Panc1 (cell line): Measurements from ENCODE around the gene DPYD. TPM values are rescaled to one million over a fixed set of nuclear protein-coding genes. Genes with fewer than 3 reads are reported as not detected.
A peak's percentile ranks its signal among the peaks of the same experiment; 100 is the strongest.

Source experiments
- ATAC-seq: fragments of 200-7000 bp; cut with Tn5 transposase; 2 replicates; pipeline ENCODE4 v1.9.1; 2020; ENCODE audit warnings: mild to moderate bottlenecking, moderate library complexity
- BruUV-seq: library from RNA; stranded (reverse); fragments of 400-500 nt; replicated peaks from 2 replicates; lab custom pipeline; 2021; lab: Mats Ljungman, UMichigan
- CTCF ChIA-PET: fragments of 300-600 bp; sonication (Branson Sonifier 250); formaldehyde crosslinking; loops from one replicate; lab custom pipeline; 2022; ENCODE audit warnings: antibody characterized with exemption; lab: Charles Lee
- POLR2A ChIA-PET: fragments of 300-600 bp; sonication (Branson Sonifier 250); formaldehyde crosslinking; loops from one replicate; lab custom pipeline; 2022; ENCODE audit warnings: antibody characterized with exemption; lab: Charles Lee
- DNase-seq: peaks from one replicate; pipeline ENCODE4 v3.0.0-alpha.2; 2010; ENCODE audit warnings: low read depth, low spot score
- H3K27ac ChIP-seq: 2 replicates; pipeline ENCODE4 v1.5.1; 2011; ENCODE audit warnings: mild to moderate bottlenecking, low read length, inconsistent platforms
- H3K27me3 ChIP-seq: fragments of 200-500 bp; sonication (Bioruptor generic); 2 replicates; pipeline ENCODE4 v1.6.0; 2014; ENCODE audit warnings: low read length, inconsistent platforms; ENCODE audit not compliant: control insufficient read depth, insufficient read depth
- H3K36me3 ChIP-seq: fragments of 200-500 bp; sonication (Bioruptor generic); 2 replicates; pipeline ENCODE4 v1.5.1; 2014; ENCODE audit warnings: inconsistent platforms, mild to moderate bottlenecking, low read length, moderate library complexity; ENCODE audit not compliant: control insufficient read depth, insufficient read depth
- H3K4me1 ChIP-seq: 2 replicates; pipeline ENCODE4 v1.5.1; 2011; ENCODE audit warnings: inconsistent platforms, mild to moderate bottlenecking, low read length, moderate library complexity; ENCODE audit not compliant: control insufficient read depth, insufficient read depth
- H3K4me3 ChIP-seq, 2 experiments: 2 replicates each; pipeline ENCODE4 v1.5.1; 2011 to 2012; ENCODE audit warnings: low read depth in 2 of 2, low read length in 2 of 2, mild to moderate bottlenecking in 2 of 2, inconsistent platforms in 1 of 2, moderate library complexity in 1 of 2
- H3K9me3 ChIP-seq: fragments of 200-500 bp; sonication (Bioruptor generic); 2 replicates; pipeline ENCODE4 v1.5.1; 2014; ENCODE audit warnings: low read depth, mild to moderate bottlenecking, inconsistent platforms, low read length, moderate library complexity; ENCODE audit not compliant: control insufficient read depth, insufficient read depth
- POLR2AphosphoS5 ChIP-seq: IDR thresholded peaks from 2 replicates; pipeline ENCODE4 v1.6.1; 2012; ENCODE audit warnings: mild to moderate bottlenecking, low read depth, low read length, moderate library complexity
- SIN3A ChIP-seq: IDR thresholded peaks from 2 replicates; pipeline ENCODE4 v1.6.1; 2012; ENCODE audit warnings: low read depth, mild to moderate bottlenecking, low read length, moderate library complexity, borderline replicate concordance; ENCODE audit not compliant: insufficient read depth
- TCF7L2 ChIP-seq: IDR thresholded peaks from 2 replicates; pipeline ENCODE4 v1.6.1; 2011; ENCODE audit warnings: mild to moderate bottlenecking, low read depth, low read length, inconsistent platforms
- in situ Hi-C: cut with HindIII; loops from 2 replicates; pipeline ENCODE4 v1.10.0; 2016; ENCODE audit warnings: low sequenced_read_pairs, low pct_unique_long_range_greater_than_20kb
- intact Hi-C: fragments of 100-400 bp; cut with micrococcal nuclease; formaldehyde crosslinking; loops from one replicate; pipeline ENCODE4 v1.10.0; 2022; ENCODE audit not compliant: unreplicated experiment
- total RNA-seq: library from RNA; stranded (reverse); gene quantifications from one replicate; pipeline ENCODE4 v1.2.1, GENCODE V29; 2021; ENCODE audit not compliant: unreplicated experiment
- TF ChIP-seq, protein P1 (sequence below): fragments of 450-650 bp; IDR thresholded peaks from 2 replicates; pipeline ENCODE4 v1.5.1; 2017; ENCODE audit warnings: mild to moderate bottlenecking
- TF ChIP-seq, protein P2 (sequence below), 2 experiments: IDR thresholded peaks; 2 replicates each; pipeline ENCODE4 v1.6.1; 2011 to 2012; ENCODE audit warnings: low read depth in 2 of 2, control low read depth in 1 of 2, low read length in 1 of 2, mild to moderate bottlenecking in 1 of 2, moderate library complexity in 1 of 2; ENCODE audit not compliant: insufficient read depth in 1 of 2

The DPYD gene
- total RNA-seq, 1 experiment from 2014 or later, result 2.0 TPM

GRCh38 chr1:97137862-97138514, 782.8 kb downstream of the DPYD start:
- in situ Hi-C loops (no loop called here), intact Hi-C loops (no loop called here)
- peak; percentile 65; the same call in 1 of the 2 replicates for ATAC-seq
- no peaks in the 10 kb centered on the region for H3K27me3 ChIP-seq
- no peak overlapping the region for H3K27ac ChIP-seq
- no peak for TF ChIP-seq SIN3A
- TF ChIP-seq, protein P1, sequence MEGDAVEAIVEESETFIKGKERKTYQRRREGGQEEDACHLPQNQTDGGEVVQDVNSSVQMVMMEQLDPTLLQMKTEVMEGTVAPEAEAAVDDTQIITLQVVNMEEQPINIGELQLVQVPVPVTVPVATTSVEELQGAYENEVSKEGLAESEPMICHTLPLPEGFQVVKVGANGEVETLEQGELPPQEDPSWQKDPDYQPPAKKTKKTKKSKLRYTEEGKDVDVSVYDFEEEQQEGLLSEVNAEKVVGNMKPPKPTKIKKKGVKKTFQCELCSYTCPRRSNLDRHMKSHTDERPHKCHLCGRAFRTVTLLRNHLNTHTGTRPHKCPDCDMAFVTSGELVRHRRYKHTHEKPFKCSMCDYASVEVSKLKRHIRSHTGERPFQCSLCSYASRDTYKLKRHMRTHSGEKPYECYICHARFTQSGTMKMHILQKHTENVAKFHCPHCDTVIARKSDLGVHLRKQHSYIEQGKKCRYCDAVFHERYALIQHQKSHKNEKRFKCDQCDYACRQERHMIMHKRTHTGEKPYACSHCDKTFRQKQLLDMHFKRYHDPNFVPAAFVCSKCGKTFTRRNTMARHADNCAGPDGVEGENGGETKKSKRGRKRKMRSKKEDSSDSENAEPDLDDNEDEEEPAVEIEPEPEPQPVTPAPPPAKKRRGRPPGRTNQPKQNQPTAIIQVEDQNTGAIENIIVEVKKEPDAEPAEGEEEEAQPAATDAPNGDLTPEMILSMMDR, result peak; percentile 58
- CTCF ChIA-PET, result no interaction called here
- POLR2A ChIA-PET, result no interaction called here
- no peaks in the 10 kb centered on the region for H3K4me1 ChIP-seq
- H3K36me3 ChIP-seq, result no peaks in the 10 kb centered on the region
- no peak for DNase-seq
- BruUV-seq, result no TSS peak
- no peaks in the 10 kb centered on the region for H3K9me3 ChIP-seq
- H3K4me3 ChIP-seq, result no peak overlapping the region

DNA sequence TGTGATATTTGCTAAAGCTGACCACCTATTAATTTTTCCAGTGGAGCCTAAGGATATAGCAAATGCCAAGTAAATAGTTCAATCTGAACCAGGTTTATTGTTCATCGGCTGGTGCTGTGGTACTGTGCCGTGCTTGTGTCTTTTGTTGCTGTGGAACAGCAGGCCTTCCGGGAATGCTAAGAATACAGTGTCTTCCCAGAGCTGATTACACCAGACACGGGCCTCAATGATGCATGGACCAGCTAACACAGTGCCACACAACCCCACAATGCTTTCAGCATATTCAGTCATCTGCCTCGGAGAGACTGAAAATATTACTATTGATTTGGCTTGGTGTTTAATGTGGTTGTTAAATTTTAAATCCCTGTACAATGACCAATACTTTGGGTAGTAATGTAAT, 783.8 kb downstream of the DPYD start:
- Histone ChIP-seq H3K4me3 (no peak overlapping the region), H3K27ac (no peak overlapping the region), H3K4me1 (no peaks in the 10 kb centered on the region), H3K27me3 (no peaks in the 10 kb centered on the region), H3K9me3 (no peaks in the 10 kb centered on the region), H3K36me3 (no peaks in the 10 kb centered on the region)
- CTCF ChIA-PET, result no interaction called here
- in situ Hi-C loops, result no loop called here
- no peak for ATAC-seq
- no peak for DNase-seq
- POLR2A ChIA-PET, result no interaction called here
- intact Hi-C loops, result no loop called here
- no TSS peak for BruUV-seq
- TF ChIP-seq, protein P2, sequence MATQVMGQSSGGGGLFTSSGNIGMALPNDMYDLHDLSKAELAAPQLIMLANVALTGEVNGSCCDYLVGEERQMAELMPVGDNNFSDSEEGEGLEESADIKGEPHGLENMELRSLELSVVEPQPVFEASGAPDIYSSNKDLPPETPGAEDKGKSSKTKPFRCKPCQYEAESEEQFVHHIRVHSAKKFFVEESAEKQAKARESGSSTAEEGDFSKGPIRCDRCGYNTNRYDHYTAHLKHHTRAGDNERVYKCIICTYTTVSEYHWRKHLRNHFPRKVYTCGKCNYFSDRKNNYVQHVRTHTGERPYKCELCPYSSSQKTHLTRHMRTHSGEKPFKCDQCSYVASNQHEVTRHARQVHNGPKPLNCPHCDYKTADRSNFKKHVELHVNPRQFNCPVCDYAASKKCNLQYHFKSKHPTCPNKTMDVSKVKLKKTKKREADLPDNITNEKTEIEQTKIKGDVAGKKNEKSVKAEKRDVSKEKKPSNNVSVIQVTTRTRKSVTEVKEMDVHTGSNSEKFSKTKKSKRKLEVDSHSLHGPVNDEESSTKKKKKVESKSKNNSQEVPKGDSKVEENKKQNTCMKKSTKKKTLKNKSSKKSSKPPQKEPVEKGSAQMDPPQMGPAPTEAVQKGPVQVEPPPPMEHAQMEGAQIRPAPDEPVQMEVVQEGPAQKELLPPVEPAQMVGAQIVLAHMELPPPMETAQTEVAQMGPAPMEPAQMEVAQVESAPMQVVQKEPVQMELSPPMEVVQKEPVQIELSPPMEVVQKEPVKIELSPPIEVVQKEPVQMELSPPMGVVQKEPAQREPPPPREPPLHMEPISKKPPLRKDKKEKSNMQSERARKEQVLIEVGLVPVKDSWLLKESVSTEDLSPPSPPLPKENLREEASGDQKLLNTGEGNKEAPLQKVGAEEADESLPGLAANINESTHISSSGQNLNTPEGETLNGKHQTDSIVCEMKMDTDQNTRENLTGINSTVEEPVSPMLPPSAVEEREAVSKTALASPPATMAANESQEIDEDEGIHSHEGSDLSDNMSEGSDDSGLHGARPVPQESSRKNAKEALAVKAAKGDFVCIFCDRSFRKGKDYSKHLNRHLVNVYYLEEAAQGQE (IDR thresholded peaks at IDR 0.05; ENCODE audit: insufficient read depth in 1 of 2, low read depth in 2 of 2, low read length in 1 of 2), result no peak
- no peak for TF ChIP-seq POLR2AphosphoS5
- no peak for TF ChIP-seq SIN3A
- no peak for TF ChIP-seq TCF7L2
- TF ChIP-seq, protein P1, result no peak
